Esophagus squamous epithelium (tissue), 4 donors: ENCODE data around the gene HMOX1.

Experiments used
- POLR2A ChIP-seq, 4 donors: fragments of 450-650 bp; IDR thresholded peaks; one replicate each; pipeline ENCODE4 v1.6.1; 2017; ENCODE audit warnings: antibody characterized with exemption in 4 of 4, mild to moderate bottlenecking in 4 of 4, moderate library complexity in 3 of 4
- TF ChIP-seq, protein P1 (sequence below), 6 experiments: fragments of 450-650 bp in 4 of 6; fragments of 200-600 bp in 2 of 6; sonication (generic) in 2 of 6; IDR thresholded peaks; one replicate each; pipeline ENCODE4 v1.5.1; 2016 to 2019; ENCODE audit warnings: antibody characterized with exemption in 6 of 6, mild to moderate bottlenecking in 4 of 6, moderate library complexity in 4 of 6

DNA sequence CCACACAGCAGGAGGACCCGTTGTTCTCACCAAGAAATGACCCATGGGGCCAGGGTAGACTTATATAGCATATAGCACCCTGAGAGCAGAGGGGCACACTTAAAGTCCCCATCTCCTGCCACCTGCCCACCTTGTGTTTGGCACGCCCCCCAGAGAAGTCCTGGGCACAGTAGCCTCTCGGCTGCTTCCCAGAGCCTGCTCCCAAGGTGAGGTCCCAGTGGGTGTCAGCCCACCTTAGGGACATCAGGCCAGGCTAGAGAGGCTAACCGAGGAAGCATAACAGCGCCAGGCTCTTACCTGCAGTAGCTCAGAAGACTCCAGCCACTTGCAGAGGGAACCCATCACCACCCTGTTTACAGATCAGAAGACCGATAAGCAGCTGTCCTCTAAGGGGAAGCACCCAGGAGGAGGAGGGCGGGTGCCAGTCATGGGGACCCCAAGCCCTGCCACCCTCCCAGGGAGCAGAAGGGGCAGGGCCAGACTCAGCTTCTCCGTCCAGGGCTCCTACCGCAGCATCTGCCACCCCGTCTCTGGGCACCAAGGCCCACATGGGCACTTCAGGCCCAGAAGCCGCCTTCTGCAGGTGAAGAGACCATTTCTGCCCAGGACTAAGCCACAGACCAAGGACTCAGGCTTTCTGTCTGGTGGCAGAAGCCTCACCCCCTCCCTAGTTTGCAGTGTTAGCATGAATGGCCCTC is 34.9 kb upstream of the HMOX1 start:
- TF ChIP-seq, protein P1, sequence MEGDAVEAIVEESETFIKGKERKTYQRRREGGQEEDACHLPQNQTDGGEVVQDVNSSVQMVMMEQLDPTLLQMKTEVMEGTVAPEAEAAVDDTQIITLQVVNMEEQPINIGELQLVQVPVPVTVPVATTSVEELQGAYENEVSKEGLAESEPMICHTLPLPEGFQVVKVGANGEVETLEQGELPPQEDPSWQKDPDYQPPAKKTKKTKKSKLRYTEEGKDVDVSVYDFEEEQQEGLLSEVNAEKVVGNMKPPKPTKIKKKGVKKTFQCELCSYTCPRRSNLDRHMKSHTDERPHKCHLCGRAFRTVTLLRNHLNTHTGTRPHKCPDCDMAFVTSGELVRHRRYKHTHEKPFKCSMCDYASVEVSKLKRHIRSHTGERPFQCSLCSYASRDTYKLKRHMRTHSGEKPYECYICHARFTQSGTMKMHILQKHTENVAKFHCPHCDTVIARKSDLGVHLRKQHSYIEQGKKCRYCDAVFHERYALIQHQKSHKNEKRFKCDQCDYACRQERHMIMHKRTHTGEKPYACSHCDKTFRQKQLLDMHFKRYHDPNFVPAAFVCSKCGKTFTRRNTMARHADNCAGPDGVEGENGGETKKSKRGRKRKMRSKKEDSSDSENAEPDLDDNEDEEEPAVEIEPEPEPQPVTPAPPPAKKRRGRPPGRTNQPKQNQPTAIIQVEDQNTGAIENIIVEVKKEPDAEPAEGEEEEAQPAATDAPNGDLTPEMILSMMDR (IDR thresholded peaks at IDR 0.05): no peak
- TF ChIP-seq POLR2A (IDR thresholded peaks at IDR 0.05): no peak
